Measurements from ENCODE around the gene UFD1. TPM values are rescaled to one million over a fixed set of nuclear protein-coding genes. Genes with fewer than 3 reads are reported as not detected.

The UFD1 gene
- total and polyA plus RNA-seq, 9 of the 15 experiments (the other 6 are each of a cell fraction or from before 2014, with no cell fraction given): 238 to 645 (median 363) TPM

- no peaks in the 10 kb centered on the region for H3K27me3 ChIP-seq (ENCODE audit: control insufficient read depth in 2 of 2, insufficient read depth in 2 of 2, low read length in 2 of 2)
- ATAC-seq: no peak
- 89% methylated on average over 7 of the region's 7 CpGs for WGBS (ENCODE audit: insufficient coverage, low coverage, missing lambda C conversion rate)
- no peak for FAIRE-seq
- peaks cover 77% of the 10 kb centered on the region for H3K36me3 ChIP-seq (ENCODE audit: control insufficient read depth, insufficient read depth, low read length)
- peaks cover 4% of the 10 kb centered on the region for H3K9me1 ChIP-seq (ENCODE audit: control insufficient read depth, insufficient read depth, low read length)
- H3K27ac ChIP-seq (ENCODE audit: extremely low read depth, low read depth, low read length): 0 out of 3 replicates have a peak overlapping the region, but pooled peaks have one; percentile 0
- H3K9ac ChIP-seq (ENCODE audit: insufficient read depth in 1 of 2, low read depth in 2 of 2, low read length in 2 of 2): no peak overlapping the region
- POLR2A ChIA-PET: interaction anchor here (0.6 to 11.9 kb wide), 7 partner anchors 10 to 1809 kb away, joined by 3 to 284 read pairs (median 3); partner anchors contain the start of gene C22orf39
- peaks cover 5% of the 10 kb centered on the region; the same call in 1 of the 2 replicates for H4K20me1 ChIP-seq (replicated peaks; ENCODE audit: control insufficient read depth, insufficient read depth, low read length)
- intact Hi-C loops (cut with micrococcal nuclease): no loop called here
- no peak overlapping the region for H2AFZ ChIP-seq (ENCODE audit: low read depth, low read length)
- TF ChIP-seq SPI1 (IDR thresholded peaks at IDR 0.05; ENCODE audit: borderline replicate concordance, low read depth, low read length) (peak; percentile 76), POLR2AphosphoS2 (IDR thresholded peaks at IDR 0.05; ENCODE audit: low read length) (peak; percentile 74), THRAP3 (IDR thresholded peaks at IDR 0.05; ENCODE audit: borderline replicate concordance) (no peak), ZNF584 (CRISPR knock-in tag; IDR thresholded peaks at IDR 0.05; ENCODE audit: low read depth) (no peak), SRSF7 (optimal IDR thresholded peaks at IDR 0.05; ENCODE audit: low read depth, low read length) (no peak), ZNF561 (CRISPR knock-in tag; conservative IDR thresholded peaks at IDR 0.05) (no peak), ZFPM2 (CRISPR knock-in tag; IDR thresholded peaks at IDR 0.05) (0 out of 2 replicates have a peak, but pooled peaks have one; percentile 68), E2F1 (CRISPR knock-in tag; IDR thresholded peaks at IDR 0.05) (0 out of 2 replicates have a peak, but pooled peaks have one; percentile 28)
- peaks cover 3 to 5% of the 10 kb centered on the region in 2 experiments; a peak in 4 of 5 replicates for H3K4me1 ChIP-seq (replicated peaks in 1 of 2; ENCODE audit: control insufficient read depth in 2 of 2, insufficient read depth in 2 of 2, low read length in 2 of 2)
- no peak overlapping the region for H3K4me2 ChIP-seq (ENCODE audit: insufficient read depth, low read length)
- no TSS peak for BruUV-seq (replicated peaks)
- no peaks in the 10 kb centered on the region for H3K9me3 ChIP-seq (replicated peaks; ENCODE audit: control insufficient read depth, insufficient read depth, low read depth, low read length)
- H3K79me2 ChIP-seq (ENCODE audit: control insufficient read depth, insufficient read depth, low read length): peaks cover 38% of the 10 kb centered on the region
- H3K4me3 ChIP-seq: no peak overlapping the region
- no peak for DNase-seq (ENCODE audit: extremely low read depth in 1 of 4, low spot score in 3 of 4)
- CTCF ChIA-PET (ENCODE audit: low intra/inter-chr PET ratio): no interaction called here
- in situ Hi-C loops (cut with MboI): no loop called here
Measured at GRCh38 chr22:19438298-19438697, 40.7 kb downstream of the UFD1 start.
